H9 (cell line): ENCODE data around the gene LARGE1. TPM values are rescaled to one million over a fixed set of nuclear protein-coding genes. Genes with fewer than 3 reads are reported as not detected.

Experiments used
- DNase-seq: peaks from one replicate; pipeline ENCODE4 v3.0.0-alpha.2; 2017
- H2AFZ ChIP-seq: one replicate; pipeline ENCODE4 v1.6.1; 2013; ENCODE audit warnings: mild to moderate bottlenecking, low read length, control low read depth, moderate library complexity
- H2AK5ac ChIP-seq: 2 replicates; pipeline ENCODE4 v1.6.1; 2013; ENCODE audit warnings: low read length, control low read depth, mixed read lengths; ENCODE audit not compliant: insufficient read length
- H2BK120ac ChIP-seq: one replicate; pipeline ENCODE4 v1.6.1; 2013; ENCODE audit warnings: low read depth, mild to moderate bottlenecking, low read length, control low read depth, inconsistent platforms; ENCODE audit not compliant: poor library complexity, severe bottlenecking
- H2BK12ac ChIP-seq: 2 replicates; pipeline ENCODE4 v1.6.1; 2013; ENCODE audit warnings: low read length, control low read depth, mixed read lengths, low read depth; ENCODE audit not compliant: insufficient read length
- H2BK15ac ChIP-seq: 2 replicates; pipeline ENCODE4 v1.6.1; 2013; ENCODE audit warnings: low read depth, low read length, control low read depth
- H2BK20ac ChIP-seq: one replicate; pipeline ENCODE4 v1.6.1; 2013; ENCODE audit warnings: low read depth, mild to moderate bottlenecking, low read length, control low read depth, inconsistent platforms; ENCODE audit not compliant: poor library complexity, severe bottlenecking
- H2BK5ac ChIP-seq: 2 replicates; pipeline ENCODE4 v1.6.1; 2013; ENCODE audit warnings: low read length, control low read depth, mixed read lengths; ENCODE audit not compliant: insufficient read length
- H3K14ac ChIP-seq: 2 replicates; pipeline ENCODE4 v1.6.1; 2013; ENCODE audit warnings: low read length, control low read depth; ENCODE audit not compliant: insufficient read depth
- H3K18ac ChIP-seq: 2 replicates; pipeline ENCODE4 v1.6.1; 2013; ENCODE audit warnings: low read depth, mild to moderate bottlenecking, mixed read lengths, low read length, control low read depth; ENCODE audit not compliant: insufficient read length
- H3K23ac ChIP-seq: 2 replicates; pipeline ENCODE4 v1.6.1; 2013; ENCODE audit warnings: low read length, control low read depth, mixed read lengths, low read depth; ENCODE audit not compliant: insufficient read length
- H3K23me2 ChIP-seq: 2 replicates; pipeline ENCODE4 v1.6.1; 2013; ENCODE audit warnings: low read depth, mild to moderate bottlenecking, mixed read lengths, low read length, control low read depth; ENCODE audit not compliant: insufficient read length, poor library complexity, severe bottlenecking
- H3K27ac ChIP-seq: 2 replicates; pipeline ENCODE4 v1.5.1; 2013; ENCODE audit warnings: low read length, control low read depth, mixed read lengths, low read depth; ENCODE audit not compliant: insufficient read length
- H3K27me3 ChIP-seq: 2 replicates; pipeline ENCODE4 v1.6.1; 2013; ENCODE audit warnings: low read length, control low read depth, inconsistent platforms; ENCODE audit not compliant: insufficient read depth
- H3K4ac ChIP-seq: 2 replicates; pipeline ENCODE4 v1.6.1; 2013; ENCODE audit warnings: low read depth, mild to moderate bottlenecking, control low read depth, inconsistent platforms, low read length, moderate library complexity
- H3K4me1 ChIP-seq: 2 replicates; pipeline ENCODE4 v1.6.1; 2013; ENCODE audit warnings: low read length, control low read depth, inconsistent platforms; ENCODE audit not compliant: insufficient read depth
- H3K4me2 ChIP-seq: 2 replicates; pipeline ENCODE4 v1.6.1; 2013; ENCODE audit warnings: low read length, control low read depth, mixed read lengths; ENCODE audit not compliant: insufficient read length, insufficient read depth
- H3K56ac ChIP-seq: 2 replicates; pipeline ENCODE4 v1.6.1; 2013; ENCODE audit warnings: low read depth, mild to moderate bottlenecking, mixed read lengths, low read length, control low read depth; ENCODE audit not compliant: insufficient read length
- H3K79me1 ChIP-seq: 2 replicates; pipeline ENCODE4 v1.6.1; 2013; ENCODE audit warnings: low read depth, mild to moderate bottlenecking, moderate library complexity, low read length, control low read depth, inconsistent platforms; ENCODE audit not compliant: insufficient read depth, poor library complexity, severe bottlenecking
- H3K79me2 ChIP-seq: 2 replicates; pipeline ENCODE4 v1.6.1; 2013; ENCODE audit warnings: low read length, control low read depth, inconsistent platforms; ENCODE audit not compliant: insufficient read depth
- H3K9ac ChIP-seq: 2 replicates; pipeline ENCODE4 v1.6.1; 2013; ENCODE audit warnings: low read length, control low read depth, mixed read lengths; ENCODE audit not compliant: insufficient read length; ENCODE audit errors: extremely low read depth
- H3K9me3 ChIP-seq: one replicate; pipeline ENCODE4 v1.6.1; 2013; ENCODE audit warnings: low read depth, low read length, inconsistent platforms; ENCODE audit not compliant: control insufficient read depth
- H3T11ph ChIP-seq: one replicate; pipeline ENCODE4 v1.6.1; 2013; ENCODE audit warnings: mild to moderate bottlenecking, low read length, control low read depth, inconsistent platforms
- H4K20me1 ChIP-seq: one replicate; pipeline ENCODE4 v1.6.1; 2013; ENCODE audit not compliant: control insufficient read depth, insufficient read length, insufficient read depth
- H4K5ac ChIP-seq: 2 replicates; pipeline ENCODE4 v1.6.1; 2013; ENCODE audit warnings: low read depth, mild to moderate bottlenecking, mixed read lengths, low read length, control low read depth; ENCODE audit not compliant: insufficient read length
- H4K8ac ChIP-seq: replicated peaks from 2 replicates; pipeline ENCODE4 v1.6.1; 2013; ENCODE audit warnings: low read length, control low read depth, mixed read lengths, low read depth; ENCODE audit not compliant: insufficient read length
- H4K91ac ChIP-seq: 2 replicates; pipeline ENCODE4 v1.6.1; 2013; ENCODE audit warnings: low read depth, mild to moderate bottlenecking, moderate library complexity, mixed read lengths, low read length, control low read depth; ENCODE audit not compliant: insufficient read length
- H3K27ac Mint-ChIP-seq, 3 experiments: 2 replicates in 2 of 3; 3 replicates in 1 of 3; pipeline ENCODE4 v1.8.0; 2020 to 2021; ENCODE audit warnings: mixed read lengths in 3 of 3, mild to moderate bottlenecking in 1 of 3, moderate library complexity in 1 of 3
- H3K27me3 Mint-ChIP-seq: 2 replicates; pipeline ENCODE4 v1.8.0; 2021; ENCODE audit warnings: low read depth, mild to moderate bottlenecking, moderate library complexity, mixed read lengths
- H3K36me3 Mint-ChIP-seq, 3 experiments: 2 replicates in 2 of 3; 3 replicates in 1 of 3; pipeline ENCODE4 v1.8.0; 2020 to 2021; ENCODE audit warnings: low read depth in 3 of 3, mixed read lengths in 3 of 3; ENCODE audit not compliant: insufficient read depth in 1 of 3
- H3K4me1 Mint-ChIP-seq, 2 experiments: 2 replicates each; pipeline ENCODE4 v1.8.0; 2020; ENCODE audit warnings: mixed read lengths in 2 of 2
- H3K4me3 Mint-ChIP-seq, 2 experiments: 2 replicates in 1 of 2; 3 replicates in 1 of 2; pipeline ENCODE4 v1.8.0; 2020 to 2021; ENCODE audit warnings: mild to moderate bottlenecking in 2 of 2, mixed read lengths in 2 of 2, moderate library complexity in 1 of 2
- H3K9me3 Mint-ChIP-seq, 2 experiments: 2 replicates in 1 of 2; 3 replicates in 1 of 2; pipeline ENCODE4 v1.8.0; 2020; ENCODE audit warnings: mild to moderate bottlenecking in 2 of 2, mixed read lengths in 2 of 2, moderate library complexity in 1 of 2
- CTCF ChIP-seq: fragments of 200-600 bp; sonication (generic); conservative IDR thresholded peaks from 3 replicates; pipeline ENCODE4 v1.8.0; 2021; ENCODE audit warnings: antibody characterized with exemption, mild to moderate bottlenecking
- total RNA-seq: library from RNA; stranded (reverse); gene quantifications from 2 replicates; pipeline ENCODE4 v1.2.1, GENCODE V29; 2021

The LARGE1 gene
- total RNA-seq, 1 experiment from 2014 or later = 43.5 TPM

DNA sequence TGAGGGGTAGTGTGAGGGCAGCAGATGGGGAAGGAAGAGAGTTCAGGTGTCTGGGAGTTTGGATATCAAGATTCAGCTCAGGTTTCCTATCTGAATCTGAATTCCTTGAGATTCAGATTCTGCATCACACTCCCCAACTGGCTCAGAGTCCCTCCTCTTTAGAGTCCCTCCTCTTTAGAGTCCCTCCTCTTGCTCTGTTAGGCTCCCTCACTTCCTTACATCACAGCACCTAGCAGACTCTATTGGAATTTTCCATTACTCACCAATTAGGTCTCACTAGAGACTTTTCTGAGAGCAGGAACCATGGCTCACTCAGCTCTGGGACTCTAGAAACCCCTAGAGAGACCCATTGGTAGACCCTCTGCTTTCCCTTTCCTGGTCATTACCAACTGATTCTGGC, 558.7 kb downstream of the LARGE1 start:
- H4K20me1 ChIP-seq = no peaks in the 10 kb centered on the region
- H2BK5ac ChIP-seq = no peak overlapping the region
- H2AFZ ChIP-seq = no peak overlapping the region
- no peak overlapping the region for H3K9ac ChIP-seq
- no peak overlapping the region for H2BK15ac ChIP-seq
- no peaks in the 10 kb centered on the region for H3K9me3 ChIP-seq
- no peaks in the 10 kb centered on the region for H3K79me1 ChIP-seq
- Mint-ChIP-seq H3K36me3 (peaks cover 6 to 10% (median 7%) of the 10 kb centered on the region in 3 experiments; a peak in 6 of 7 replicates), H3K27ac (no peak overlapping the region), H3K4me1 (peaks cover 9 to 11% of the 10 kb centered on the region in 2 experiments), H3K4me3 (no peak overlapping the region), H3K27me3 (peaks cover 40% of the 10 kb centered on the region), H3K9me3 (peaks cover 0 to 2% of the 10 kb centered on the region in 2 experiments; a peak in 2 of 5 replicates)
- H2AK5ac ChIP-seq = no peak overlapping the region
- H3K27ac ChIP-seq = no peak overlapping the region
- H2BK12ac ChIP-seq = no peak overlapping the region
- no peak overlapping the region for H3K14ac ChIP-seq
- no peak overlapping the region for H3K18ac ChIP-seq
- no peak overlapping the region for H2BK20ac ChIP-seq
- no peaks in the 10 kb centered on the region; the same call in 1 of the 2 replicates for H3K27me3 ChIP-seq
- no peaks in the 10 kb centered on the region for H3K23me2 ChIP-seq
- DNase-seq = no peak
- H2BK120ac ChIP-seq = no peak overlapping the region
- no peak overlapping the region for H3K56ac ChIP-seq
- no peak overlapping the region for H4K91ac ChIP-seq
- no peak overlapping the region for H3K4ac ChIP-seq
- H3K4me1 ChIP-seq = no peaks in the 10 kb centered on the region
- H4K8ac ChIP-seq = no peak overlapping the region
- TF ChIP-seq CTCF = no peak
- H3K79me2 ChIP-seq = no peaks in the 10 kb centered on the region
- no peak overlapping the region for H3K23ac ChIP-seq
- no peak overlapping the region for H4K5ac ChIP-seq
- H3T11ph ChIP-seq = no peak overlapping the region
- H3K4me2 ChIP-seq = no peak overlapping the region
